Measurements from ENCODE around the gene YY1. TPM values are rescaled to one million over a fixed set of nuclear protein-coding genes. Genes with fewer than 3 reads are reported as not detected.
A peak's percentile ranks its signal among the peaks of the same experiment; 100 is the strongest.

The YY1 gene
- total RNA-seq, 1 donor, result 53.1 TPM

GRCh38 chr14:100250732-100251465 lies 12.0 kb downstream of the YY1 start:
- DNase-seq (ENCODE audit: low read depth), result no peak
- H3K4me3 ChIP-seq (ENCODE audit: low read depth, low read length), result no peak overlapping the region
- no peak for TF ChIP-seq CTCF (IDR thresholded peaks at IDR 0.05; ENCODE audit: insufficient read depth, low read depth, low read length)

- H3K4me3 ChIP-seq (ENCODE audit: low read depth, low read length), result no peak overlapping the region
- no peak for TF ChIP-seq CTCF (IDR thresholded peaks at IDR 0.05; ENCODE audit: insufficient read depth, low read depth, low read length)
- no peak for DNase-seq (ENCODE audit: low read depth)
Measured at GRCh38 chr14:100252684-100253083, 13.7 kb downstream of the YY1 start.

- no peak for TF ChIP-seq CTCF (IDR thresholded peaks at IDR 0.05; ENCODE audit: insufficient read depth, low read depth, low read length)
- no peak for DNase-seq (ENCODE audit: low read depth)
Measured at GRCh38 chr14:100256339-100256895, 17.5 kb downstream of the YY1 start.

GRCh38 chr14:100261621-100262020 lies 22.7 kb downstream of the YY1 start:
- no peak overlapping the region for H3K4me3 ChIP-seq (ENCODE audit: low read depth, low read length)
- no peak for TF ChIP-seq CTCF (IDR thresholded peaks at IDR 0.05; ENCODE audit: insufficient read depth, low read depth, low read length)
- no peak for DNase-seq (ENCODE audit: low read depth)

More at GRCh38 chr14:100256339-100256895, 17.5 kb downstream of the YY1 start:
- no peak overlapping the region for H3K4me3 ChIP-seq (ENCODE audit: low read depth, low read length)

GRCh38 chr14:100262545-100262944 lies 23.6 kb downstream of the YY1 start:
- TF ChIP-seq CTCF (IDR thresholded peaks at IDR 0.05; ENCODE audit: insufficient read depth, low read depth, low read length), result no peak
- DNase-seq (ENCODE audit: low read depth), result no peak
- no peak overlapping the region for H3K4me3 ChIP-seq (ENCODE audit: low read depth, low read length)

GRCh38 chr14:100263141-100263540 lies 24.2 kb downstream of the YY1 start:
- DNase-seq (ENCODE audit: low read depth), result peak; percentile 96
- TF ChIP-seq CTCF (IDR thresholded peaks at IDR 0.05; ENCODE audit: insufficient read depth, low read depth, low read length), result no peak

More at GRCh38 chr14:100263141-100263540, 24.2 kb downstream of the YY1 start:
- H3K4me3 ChIP-seq (ENCODE audit: low read depth, low read length), result no peak overlapping the region
